Hepatocyte (in vitro differentiated cells): ENCODE measurements around the gene RGN. TPM values are rescaled to one million over a fixed set of nuclear protein-coding genes. Genes with fewer than 3 reads are reported as not detected.

ENCODE experiments used
- DNase-seq: peaks from one replicate; pipeline ENCODE4 v3.0.0-alpha.2; 2016; ENCODE audit warnings: low spot score
- H2AFZ ChIP-seq: fragments of 200-600 bp; sonication (generic); 2 replicates; pipeline ENCODE4 v1.6.0; 2016; ENCODE audit warnings: antibody characterized with exemption, mild to moderate bottlenecking
- H3K27ac ChIP-seq: fragments of 200-600 bp; sonication (generic); 2 replicates; pipeline ENCODE4 v1.5.1; 2016; ENCODE audit warnings: mild to moderate bottlenecking
- H3K27me3 ChIP-seq: fragments of 200-600 bp; sonication (generic); 2 replicates; pipeline ENCODE4 v1.6.1; 2016
- H3K36me3 ChIP-seq: fragments of 200-600 bp; sonication (generic); replicated peaks from 2 replicates; pipeline ENCODE4 v1.5.1; 2016; ENCODE audit warnings: low read depth; ENCODE audit not compliant: insufficient read depth
- H3K4me1 ChIP-seq: fragments of 200-600 bp; sonication (generic); 2 replicates; pipeline ENCODE4 v1.5.1; 2016; ENCODE audit warnings: mild to moderate bottlenecking, moderate library complexity; ENCODE audit not compliant: insufficient read depth
- H3K4me2 ChIP-seq: fragments of 200-600 bp; sonication (generic); 2 replicates; pipeline ENCODE4 v1.6.0; 2016
- H3K4me3 ChIP-seq: fragments of 200-600 bp; sonication (generic); 2 replicates; pipeline ENCODE4 v1.5.1; 2016; ENCODE audit warnings: mild to moderate bottlenecking
- H3K79me2 ChIP-seq: fragments of 200-600 bp; sonication (generic); 2 replicates; pipeline ENCODE4 v1.6.0; 2017; ENCODE audit warnings: mild to moderate bottlenecking
- H3K9me2 ChIP-seq: fragments of 200-600 bp; sonication (generic); replicated peaks from 2 replicates; pipeline ENCODE4 v1.6.0; 2017; ENCODE audit warnings: mild to moderate bottlenecking; ENCODE audit not compliant: insufficient read depth
- H3K9me3 ChIP-seq: fragments of 200-600 bp; sonication (generic); 2 replicates; pipeline ENCODE4 v1.5.1; 2016; ENCODE audit warnings: low read depth, mild to moderate bottlenecking
- H4K20me1 ChIP-seq: fragments of 200-600 bp; sonication (generic); 2 replicates; pipeline ENCODE4 v1.6.0; 2016; ENCODE audit warnings: mild to moderate bottlenecking; ENCODE audit not compliant: insufficient read depth, poor library complexity, severe bottlenecking
- CTCF ChIP-seq: fragments of 200-600 bp; sonication (generic); IDR thresholded peaks from 2 replicates; pipeline ENCODE4 v1.5.1; 2016; ENCODE audit warnings: antibody characterized with exemption, mild to moderate bottlenecking; ENCODE audit not compliant: poor library complexity
- EZH2 ChIP-seq: fragments of 200-600 bp; sonication (generic); IDR thresholded peaks from 2 replicates; pipeline ENCODE4 v1.6.1; 2016; ENCODE audit warnings: antibody characterized with exemption, mild to moderate bottlenecking, borderline replicate concordance
- EZH2phosphoT487 ChIP-seq: fragments of 200-600 bp; sonication (generic); IDR thresholded peaks from one replicate; pipeline ENCODE4 v1.6.1; 2018; ENCODE audit warnings: antibody characterized with exemption, mild to moderate bottlenecking, low read depth, moderate library complexity; ENCODE audit not compliant: unreplicated experiment, severe bottlenecking
- WGBS: methylation state at CpG from one replicate; pipeline ENCODE4 v1.1.6; 2016; ENCODE audit warnings: low lambda C conversion rate; ENCODE audit errors: missing lambda C conversion rate; 5-methylcytosine and 5-hydroxymethylcytosine counted together
- polyA plus RNA-seq: library from polyadenylated mRNA; unstranded; fragments of >200 nt; fragmentation: Nextera tagmentation; extraction: Ambion mirVana; gene quantifications from 2 replicates; pipeline ENCODE4 v1.2.1, GENCODE V29; 2016
- total RNA-seq: library from RNA; depleted of rRNA; stranded (reverse); fragments of >200 nt; gene quantifications from 2 replicates; pipeline ENCODE4 v1.2.3, GENCODE V29; 2014

RGN gene
- total RNA-seq (105 and 108 TPM in 2 replicates), polyA plus RNA-seq (82.7 and 111 TPM in 2 replicates)

GRCh38 chrX:47078129-47079043 is at the start of gene RGN:
TSS of gene RGN (plus strand) at chrX:47078443. CDS start at chrX:47081145, 2,702 bp downstream.
- H3K4me1 ChIP-seq: no peaks in the 10 kb centered on the region
- H3K9me2 ChIP-seq: no peaks in the 10 kb centered on the region
- whole genome bisulfite sequencing: 68% methylated on average over 31 of the region's 59 CpGs
- H3K4me2 ChIP-seq: peak within 1 kb of the TSS; percentile 69
- no peak within 1 kb of the TSS for H2AFZ ChIP-seq
- no peaks in the 10 kb centered on the region for H3K9me3 ChIP-seq
- no peaks in the 10 kb centered on the region for H3K79me2 ChIP-seq
- peak; percentile 32 for DNase-seq
- no peaks in the 10 kb centered on the region for H3K36me3 ChIP-seq
- H3K27me3 ChIP-seq: no peaks in the 10 kb centered on the region
- H3K4me3 ChIP-seq: no peak within 1 kb of the TSS
- TF ChIP-seq EZH2phosphoT487 (no peak), CTCF (no peak), EZH2 (no peak)
- H4K20me1 ChIP-seq: no peaks in the 10 kb centered on the region
- H3K27ac ChIP-seq: peak within 1 kb of the TSS; percentile 84

GRCh38 chrX:47030339-47030738 is 47.9 kb upstream of the RGN start:
- Histone ChIP-seq H3K9me2 (no peaks in the 10 kb centered on the region), H3K9me3 (no peaks in the 10 kb centered on the region), H3K27me3 (no peaks in the 10 kb centered on the region), H3K36me3 (no peaks in the 10 kb centered on the region), H3K27ac (no peak overlapping the region), H3K4me2 (no peak overlapping the region), H3K4me1 (peaks cover 3% of the 10 kb centered on the region), H2AFZ (no peak overlapping the region), H3K4me3 (no peak overlapping the region), H4K20me1 (no peaks in the 10 kb centered on the region), H3K79me2 (no peaks in the 10 kb centered on the region)
- TF ChIP-seq EZH2phosphoT487 (no peak), CTCF (peak; percentile 60), EZH2 (no peak)
- peak; percentile 71 for DNase-seq

DNA sequence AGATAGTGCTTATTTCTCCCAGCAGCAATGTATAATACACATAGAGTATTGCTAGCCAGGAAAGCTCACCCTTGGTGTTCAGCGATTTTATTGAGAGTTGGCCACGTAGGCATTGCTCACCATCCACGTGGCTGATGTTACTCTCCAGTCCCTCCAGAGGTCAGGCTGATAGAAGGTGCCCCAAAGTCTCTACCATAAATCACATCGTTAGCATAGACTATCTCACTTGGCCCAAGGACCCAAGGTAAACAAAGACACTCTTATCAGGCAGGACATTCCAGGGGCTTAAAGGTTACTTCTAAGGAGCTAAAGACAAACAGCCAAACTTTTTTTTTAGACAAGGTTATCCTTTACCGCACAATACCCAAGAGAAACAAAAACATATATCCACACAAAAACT is 30.3 kb upstream of the RGN start:
- Histone ChIP-seq H3K27me3 (no peaks in the 10 kb centered on the region), H3K9me2 (no peaks in the 10 kb centered on the region), H4K20me1 (no peaks in the 10 kb centered on the region), H2AFZ (no peak overlapping the region), H3K4me1 (no peaks in the 10 kb centered on the region), H3K9me3 (no peaks in the 10 kb centered on the region), H3K27ac (peak overlapping the region; percentile 53), H3K79me2 (no peaks in the 10 kb centered on the region), H3K4me3 (no peak overlapping the region), H3K4me2 (no peak overlapping the region), H3K36me3 (no peaks in the 10 kb centered on the region)
- DNase-seq: peak; percentile 55
- TF ChIP-seq EZH2phosphoT487 (no peak), EZH2 (no peak), CTCF (no peak)
- WGBS: 28% methylated on average over 5 of the region's 5 CpGs
